ENCODE data around the gene AKT1S1. TPM values are rescaled to one million over a fixed set of nuclear protein-coding genes. Genes with fewer than 3 reads are reported as not detected.

Gene AKT1S1
- total and polyA plus RNA-seq, 3 donors from 2014 or later = 35.0 to 42.8 (median 35.7) TPM

DNA sequence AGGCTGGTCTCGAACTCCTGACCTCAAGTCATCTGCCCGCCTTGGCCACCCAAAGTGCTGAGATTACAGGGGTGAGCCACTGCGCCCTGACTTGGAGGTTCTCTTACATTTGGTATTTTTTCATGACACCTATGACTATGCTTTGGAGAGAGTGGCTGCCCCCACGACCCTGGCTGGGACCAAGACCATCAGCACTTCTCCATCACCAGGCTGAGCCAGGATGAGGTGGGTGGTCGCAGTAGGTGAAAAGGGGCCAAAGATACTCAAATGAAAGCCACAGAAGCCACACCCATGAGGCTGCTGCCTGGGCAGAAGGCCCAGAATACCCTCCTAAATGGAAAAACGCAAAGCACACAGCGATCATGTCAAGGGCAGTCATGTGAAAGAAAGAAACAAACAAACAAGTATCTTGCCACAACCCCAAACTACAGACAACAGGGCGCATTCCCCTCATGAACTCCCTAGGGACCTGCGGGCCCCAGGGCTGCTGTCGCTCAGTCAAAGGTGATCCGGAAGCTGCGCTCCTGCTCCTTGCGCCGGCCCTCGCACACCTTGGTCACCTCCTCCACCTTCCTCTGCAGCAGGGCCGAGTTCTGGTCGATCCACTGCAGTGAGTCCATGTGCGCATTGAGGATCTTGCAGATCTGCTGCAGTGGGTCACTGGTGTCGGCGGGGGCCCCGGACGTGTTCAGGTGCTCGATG is 30.7 kb upstream of the AKT1S1 start:
- DNase-seq = no peak
- no peak overlapping the region for H3K4me3 ChIP-seq
- intact Hi-C loops (cut with DNase I; ENCODE audit: low total_unique reads) = no loop called here
- H3K4me1 ChIP-seq = peaks cover 21% of the 10 kb centered on the region
- H3K27me3 ChIP-seq = no peaks in the 10 kb centered on the region
- H3K27ac ChIP-seq = no peak overlapping the region
- no peaks in the 10 kb centered on the region for H3K9me3 ChIP-seq
- 80 to 88% methylated on average over 11 to 23 of the region's 23 CpGs for WGBS, 2 donors
- TF ChIP-seq, protein P1, sequence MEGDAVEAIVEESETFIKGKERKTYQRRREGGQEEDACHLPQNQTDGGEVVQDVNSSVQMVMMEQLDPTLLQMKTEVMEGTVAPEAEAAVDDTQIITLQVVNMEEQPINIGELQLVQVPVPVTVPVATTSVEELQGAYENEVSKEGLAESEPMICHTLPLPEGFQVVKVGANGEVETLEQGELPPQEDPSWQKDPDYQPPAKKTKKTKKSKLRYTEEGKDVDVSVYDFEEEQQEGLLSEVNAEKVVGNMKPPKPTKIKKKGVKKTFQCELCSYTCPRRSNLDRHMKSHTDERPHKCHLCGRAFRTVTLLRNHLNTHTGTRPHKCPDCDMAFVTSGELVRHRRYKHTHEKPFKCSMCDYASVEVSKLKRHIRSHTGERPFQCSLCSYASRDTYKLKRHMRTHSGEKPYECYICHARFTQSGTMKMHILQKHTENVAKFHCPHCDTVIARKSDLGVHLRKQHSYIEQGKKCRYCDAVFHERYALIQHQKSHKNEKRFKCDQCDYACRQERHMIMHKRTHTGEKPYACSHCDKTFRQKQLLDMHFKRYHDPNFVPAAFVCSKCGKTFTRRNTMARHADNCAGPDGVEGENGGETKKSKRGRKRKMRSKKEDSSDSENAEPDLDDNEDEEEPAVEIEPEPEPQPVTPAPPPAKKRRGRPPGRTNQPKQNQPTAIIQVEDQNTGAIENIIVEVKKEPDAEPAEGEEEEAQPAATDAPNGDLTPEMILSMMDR (IDR thresholded peaks at IDR 0.05) = no peak
- TF ChIP-seq POLR2A (IDR thresholded peaks at IDR 0.05) = no peak
- H3K36me3 ChIP-seq (ENCODE audit: low read depth, missing control alignments) = no peaks in the 10 kb centered on the region

DNA sequence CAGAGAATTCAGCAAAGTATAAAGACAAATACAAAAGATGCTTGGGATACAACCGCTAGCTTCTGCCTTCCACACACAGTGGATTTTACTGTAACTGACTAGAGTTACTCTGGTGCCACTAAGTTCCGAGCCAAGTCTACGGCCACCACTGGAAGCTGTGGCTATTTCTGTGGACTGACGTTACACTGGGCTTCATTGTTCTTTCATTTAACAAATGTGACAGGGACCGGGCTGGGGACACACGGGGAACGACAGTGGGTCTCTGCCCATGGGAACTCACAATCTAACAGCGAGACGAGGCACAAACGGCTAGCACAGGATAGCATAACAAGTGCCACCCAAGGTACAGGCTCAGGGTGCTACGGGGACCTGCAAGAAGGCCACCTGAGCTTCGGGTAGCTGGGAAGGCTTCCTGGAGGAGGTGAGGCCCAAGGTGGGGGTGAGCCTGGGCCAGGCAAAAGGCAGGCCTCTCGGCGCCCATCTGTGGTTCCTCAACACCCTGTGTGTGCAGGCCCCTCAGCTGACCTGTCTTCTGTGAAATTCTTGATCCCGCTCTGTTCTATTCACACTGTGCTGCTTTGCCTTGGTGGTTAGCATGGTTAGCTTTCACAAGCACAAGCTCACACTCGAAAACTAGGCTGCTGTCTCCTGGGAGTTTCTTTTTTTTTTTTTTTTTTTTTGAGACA is 29.9 kb upstream of the AKT1S1 start:
- TF ChIP-seq, protein P1 (IDR thresholded peaks at IDR 0.05) = no peak
- TF ChIP-seq POLR2A (IDR thresholded peaks at IDR 0.05) = no peak
- Histone ChIP-seq H3K9me3 (no peaks in the 10 kb centered on the region), H3K36me3 (ENCODE audit: low read depth, missing control alignments) (no peaks in the 10 kb centered on the region), H3K27ac (no peak overlapping the region), H3K27me3 (no peaks in the 10 kb centered on the region), H3K4me3 (no peak overlapping the region), H3K4me1 (peaks cover 14% of the 10 kb centered on the region)
- 89 to 94% methylated on average over 14 to 15 of the region's 16 CpGs for WGBS, 2 donors
- no peak for DNase-seq
- intact Hi-C loops (cut with DNase I; ENCODE audit: low total_unique reads) = no loop called here

DNA sequence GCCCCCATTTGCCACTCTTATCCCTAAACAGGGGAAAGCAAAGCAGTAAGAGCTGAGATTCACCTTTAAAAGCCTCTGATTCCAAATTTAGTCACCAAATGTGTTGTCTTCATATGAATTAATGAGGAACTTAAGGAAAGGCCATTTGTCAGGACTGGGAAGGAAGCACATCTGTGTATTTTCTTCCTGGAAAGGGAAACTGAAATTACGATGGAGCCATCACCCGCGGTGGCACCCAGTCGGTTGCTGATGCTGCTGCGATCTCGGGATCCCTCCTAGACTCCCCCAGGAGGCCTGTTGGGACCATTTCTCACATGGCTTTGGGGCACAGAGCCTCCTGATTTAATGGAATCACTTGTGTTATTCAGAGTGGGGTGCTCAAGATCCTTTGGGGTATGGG is 27.0 kb upstream of the AKT1S1 start:
- WGBS, 2 donors = 63 to 85% methylated on average over 6 of the region's 6 CpGs
- Histone ChIP-seq H3K4me3 (no peak overlapping the region), H3K9me3 (no peaks in the 10 kb centered on the region), H3K36me3 (ENCODE audit: low read depth, missing control alignments) (no peaks in the 10 kb centered on the region), H3K4me1 (no peaks in the 10 kb centered on the region), H3K27me3 (no peaks in the 10 kb centered on the region), H3K27ac (no peak overlapping the region)
- no peak for DNase-seq
- TF ChIP-seq POLR2A (IDR thresholded peaks at IDR 0.05) = no peak
- TF ChIP-seq, protein P1 (IDR thresholded peaks at IDR 0.05) = no peak
- intact Hi-C loops (cut with DNase I; ENCODE audit: low total_unique reads) = no loop called here

DNA sequence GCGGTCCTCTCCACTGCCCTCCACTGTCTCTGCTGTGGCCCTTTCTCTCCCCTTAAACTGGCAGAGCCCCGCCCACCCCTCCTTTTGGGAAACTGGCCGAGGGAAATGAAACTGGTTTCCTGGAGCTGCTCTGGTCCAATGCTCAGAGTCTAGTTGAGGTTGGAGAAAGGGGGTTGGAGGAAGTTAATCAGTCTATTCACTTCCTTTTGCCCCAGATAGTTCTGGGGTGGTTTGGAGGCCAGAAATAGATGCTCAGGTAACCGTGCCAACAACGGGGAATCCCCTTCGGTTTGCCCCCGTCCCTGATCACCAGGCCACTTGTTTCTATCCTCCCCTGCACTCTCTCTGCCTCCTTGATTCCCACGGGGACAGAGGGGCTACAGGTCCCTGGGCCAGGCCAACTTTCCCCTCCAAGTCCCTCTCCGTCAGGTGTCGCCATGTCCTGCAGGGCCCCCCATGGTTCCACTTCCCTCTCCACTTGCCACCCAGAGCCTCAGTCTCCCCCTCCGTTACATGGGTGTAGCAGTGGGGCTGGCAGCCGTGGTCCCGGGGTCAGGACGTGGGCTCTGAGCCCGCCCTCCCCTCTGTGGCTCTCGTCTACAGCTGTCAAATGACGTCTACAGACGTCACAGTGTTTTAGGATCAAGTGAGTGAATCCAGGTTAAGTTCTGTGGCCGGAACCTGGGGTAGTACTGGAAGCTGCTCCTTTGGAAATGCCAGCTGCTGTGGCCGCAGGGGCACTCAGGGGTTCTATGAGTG is 19.9 kb upstream of the AKT1S1 start, which contains the start of gene IL4I1:
Gene IL4I1, minus strand, starts transcription at position 25 of the 759 bp plus-strand sequence. CDS start 727 bp downstream, outside the sequence.
- 50 to 71% methylated on average over 17 to 19 of the region's 20 CpGs for WGBS, 2 donors
- intact Hi-C loops (cut with DNase I; ENCODE audit: low total_unique reads) = no loop called here
- no peak for TF ChIP-seq POLR2A (IDR thresholded peaks at IDR 0.05)
- Histone ChIP-seq H3K27ac (no peak within 1 kb of the TSS), H3K36me3 (ENCODE audit: low read depth, missing control alignments) (no peaks in the 10 kb centered on the region), H3K4me1 (no peaks in the 10 kb centered on the region), H3K27me3 (no peaks in the 10 kb centered on the region), H3K9me3 (no peaks in the 10 kb centered on the region), H3K4me3 (no peak within 1 kb of the TSS)
- DNase-seq = no peak
